Activated naive CD8-positive, alpha-beta T cell treated with anti-CD3 and anti-CD28 coated beads for 36 hours (primary cell): ENCODE data around the gene CALHM6. TPM values are rescaled to one million over a fixed set of nuclear protein-coding genes. Genes with fewer than 3 reads are reported as not detected.

Experiments used
- DNase-seq: peaks from one replicate; pipeline ENCODE4 v3.0.0; 2021
- H3K27ac Mint-ChIP-seq: one replicate; pipeline ENCODE4 v1.8.0; 2022; ENCODE audit warnings: mild to moderate bottlenecking, moderate library complexity, mixed read lengths
- H3K27me3 Mint-ChIP-seq: one replicate; pipeline ENCODE4 v1.8.0; 2022; ENCODE audit warnings: mild to moderate bottlenecking, mixed read lengths
- H3K36me3 Mint-ChIP-seq: one replicate; pipeline ENCODE4 v1.8.0; 2021; ENCODE audit warnings: mild to moderate bottlenecking, mixed read lengths
- H3K4me1 Mint-ChIP-seq: one replicate; pipeline ENCODE4 v1.8.0; 2021; ENCODE audit warnings: mixed read lengths
- H3K4me3 Mint-ChIP-seq: one replicate; pipeline ENCODE4 v1.8.0; 2022; ENCODE audit warnings: mild to moderate bottlenecking, moderate library complexity, mixed read lengths
- H3K9me3 Mint-ChIP-seq: one replicate; pipeline ENCODE4 v1.8.0; 2022; ENCODE audit warnings: mixed read lengths
- total RNA-seq, 2 experiments: library from RNA; stranded (reverse); gene quantifications; one replicate each; pipeline ENCODE4 v1.2.3, GENCODE V29; 2021

Gene CALHM6
- total RNA-seq, 2 experiments from 2014 or later = 5.6 to 7.4 TPM

DNA sequence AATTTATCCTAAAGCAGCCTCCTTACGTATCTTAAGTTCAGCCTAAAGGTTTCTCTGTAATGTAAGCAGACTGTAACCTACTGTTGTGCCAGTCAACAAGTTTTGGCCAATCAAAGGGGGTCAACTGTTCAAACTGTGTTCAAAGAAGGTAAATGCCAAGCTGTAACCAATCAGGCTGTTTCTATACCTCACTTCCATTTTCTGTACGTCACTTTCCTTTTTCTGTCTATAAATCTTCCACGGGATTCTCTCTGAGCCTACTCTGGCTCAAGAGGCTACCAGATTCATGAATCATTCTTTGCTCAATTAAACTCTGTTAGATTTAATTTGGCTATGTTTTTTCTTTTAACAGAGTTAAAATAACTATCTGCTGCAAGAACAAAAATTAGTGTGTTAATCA is 5.1 kb upstream of the CALHM6 start:
- Mint-ChIP-seq H3K4me3 (no peak overlapping the region), H3K9me3 (no peaks in the 10 kb centered on the region), H3K27ac (no peak overlapping the region), H3K36me3 (no peaks in the 10 kb centered on the region), H3K27me3 (peaks cover 10% of the 10 kb centered on the region), H3K4me1 (peaks cover 10% of the 10 kb centered on the region)
- DNase-seq = no peak

DNA sequence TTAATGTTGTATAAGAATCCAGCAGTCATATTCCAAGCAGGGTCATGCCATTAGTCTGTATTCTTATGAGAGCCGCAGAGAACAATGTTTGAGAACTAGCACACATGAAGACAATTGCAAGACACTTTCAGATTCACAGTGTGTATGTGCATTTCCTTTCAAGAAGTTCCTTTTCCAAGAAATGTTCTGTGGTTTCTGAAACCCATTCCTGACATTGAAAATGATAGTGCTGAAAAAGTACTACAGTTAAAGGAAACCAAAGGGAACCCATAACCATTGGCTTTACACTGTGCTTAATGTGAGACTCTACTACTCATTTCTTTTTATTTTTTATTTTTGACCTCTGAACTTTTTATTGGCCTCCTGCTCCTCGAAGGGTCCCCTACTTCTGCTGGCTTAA is 4.2 kb upstream of the CALHM6 start:
- Mint-ChIP-seq H3K27me3 (peaks cover 16% of the 10 kb centered on the region), H3K4me1 (peaks cover 12% of the 10 kb centered on the region), H3K27ac (no peak overlapping the region), H3K36me3 (no peaks in the 10 kb centered on the region), H3K4me3 (no peak overlapping the region), H3K9me3 (no peaks in the 10 kb centered on the region)
- no peak for DNase-seq

DNA sequence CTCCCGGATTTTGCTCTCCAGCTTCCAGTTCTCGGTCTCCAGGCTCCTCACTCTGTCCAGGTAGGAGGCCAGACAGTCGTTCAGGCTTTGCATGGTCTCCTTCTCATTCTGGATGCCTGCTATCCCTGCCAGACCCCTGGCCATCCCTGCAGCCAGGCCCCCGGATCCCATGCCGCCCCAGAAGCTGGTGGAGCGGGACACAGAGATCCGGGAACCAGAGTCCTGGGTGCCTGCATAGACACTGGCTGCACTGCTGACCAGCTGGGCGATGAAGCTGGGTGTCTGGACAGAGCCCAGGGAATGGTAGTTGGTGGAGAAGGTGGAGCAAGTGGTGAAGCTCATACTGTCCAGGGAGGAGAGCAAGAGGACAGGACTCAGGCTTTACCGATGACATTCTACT is 2.9 kb upstream of the CALHM6 start:
- Mint-ChIP-seq H3K4me1 (peaks cover 12% of the 10 kb centered on the region), H3K36me3 (no peaks in the 10 kb centered on the region), H3K4me3 (no peak overlapping the region), H3K27ac (no peak overlapping the region), H3K9me3 (no peaks in the 10 kb centered on the region), H3K27me3 (peaks cover 27% of the 10 kb centered on the region)
- DNase-seq = no peak

DNA sequence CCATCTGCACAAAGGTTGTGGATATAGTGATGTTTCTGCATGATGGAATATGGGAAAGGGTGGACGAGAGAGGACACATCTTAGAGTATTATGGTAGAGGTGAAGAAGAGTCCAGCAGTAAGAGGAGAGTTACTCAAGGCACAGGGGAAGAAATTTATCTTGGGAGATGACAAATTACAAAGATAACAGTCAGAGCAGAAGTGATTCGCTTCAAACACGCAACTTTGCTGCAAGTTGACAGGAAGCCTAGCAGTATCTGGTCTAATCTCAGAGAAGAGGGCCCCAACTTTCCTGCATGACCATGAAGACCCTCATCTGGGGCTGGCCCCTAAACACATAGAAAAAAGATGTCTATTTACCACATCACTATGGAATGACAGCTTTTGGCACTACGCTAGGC is 1.2 kb upstream of the CALHM6 start:
- DNase-seq = no peak
- Mint-ChIP-seq H3K9me3 (no peaks in the 10 kb centered on the region), H3K4me1 (peaks cover 17% of the 10 kb centered on the region), H3K27me3 (peaks cover 39% of the 10 kb centered on the region), H3K36me3 (no peaks in the 10 kb centered on the region), H3K4me3 (no peak overlapping the region), H3K27ac (no peak overlapping the region)

DNA sequence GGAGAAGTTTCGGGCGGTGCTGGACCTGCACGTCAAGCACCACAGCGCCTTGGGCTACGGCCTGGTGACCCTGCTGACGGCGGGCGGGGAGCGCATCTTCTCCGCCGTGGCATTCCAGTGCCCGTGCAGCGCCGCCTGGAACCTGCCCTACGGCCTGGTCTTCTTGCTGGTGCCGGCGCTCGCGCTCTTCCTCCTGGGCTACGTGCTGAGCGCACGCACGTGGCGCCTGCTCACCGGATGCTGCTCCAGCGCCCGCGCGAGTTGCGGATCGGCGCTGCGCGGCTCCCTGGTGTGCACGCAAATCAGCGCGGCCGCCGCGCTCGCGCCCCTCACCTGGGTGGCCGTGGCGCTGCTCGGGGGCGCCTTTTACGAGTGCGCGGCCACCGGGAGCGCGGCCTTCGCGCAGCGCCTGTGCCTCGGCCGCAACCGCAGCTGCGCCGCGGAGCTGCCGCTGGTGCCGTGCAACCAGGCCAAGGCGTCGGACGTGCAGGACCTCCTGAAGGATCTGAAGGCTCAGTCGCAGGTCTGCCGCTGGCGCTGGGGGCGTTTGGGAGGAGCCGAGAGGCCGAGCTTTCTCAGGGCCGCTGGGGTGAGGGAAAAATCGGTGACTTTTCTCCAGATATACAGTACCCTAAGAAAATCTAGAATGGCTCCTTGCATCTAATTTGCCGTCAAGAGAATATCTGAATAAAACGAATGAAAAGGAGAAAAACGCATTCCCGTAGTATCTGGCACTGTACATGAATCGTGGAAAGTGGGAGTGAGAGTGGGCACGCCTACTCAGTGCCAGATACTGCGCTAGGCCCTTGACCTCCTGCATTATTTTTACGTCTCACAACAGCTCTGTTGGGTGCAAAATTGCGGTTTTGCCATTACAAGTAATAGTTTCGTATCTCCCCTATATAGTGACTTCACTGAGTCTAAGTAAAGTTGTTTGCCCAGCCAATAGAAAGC is 1.0 kb downstream of the CALHM6 start:
- DNase-seq = peak; percentile 69
- no peaks in the 10 kb centered on the region for H3K36me3 Mint-ChIP-seq
- peaks cover 43% of the 10 kb centered on the region for H3K27me3 Mint-ChIP-seq
- no peaks in the 10 kb centered on the region for H3K9me3 Mint-ChIP-seq
- peak overlapping the region; percentile 71 for H3K27ac Mint-ChIP-seq
- peak overlapping the region; percentile 62 for H3K4me3 Mint-ChIP-seq
- H3K4me1 Mint-ChIP-seq = peaks cover 16% of the 10 kb centered on the region

DNA sequence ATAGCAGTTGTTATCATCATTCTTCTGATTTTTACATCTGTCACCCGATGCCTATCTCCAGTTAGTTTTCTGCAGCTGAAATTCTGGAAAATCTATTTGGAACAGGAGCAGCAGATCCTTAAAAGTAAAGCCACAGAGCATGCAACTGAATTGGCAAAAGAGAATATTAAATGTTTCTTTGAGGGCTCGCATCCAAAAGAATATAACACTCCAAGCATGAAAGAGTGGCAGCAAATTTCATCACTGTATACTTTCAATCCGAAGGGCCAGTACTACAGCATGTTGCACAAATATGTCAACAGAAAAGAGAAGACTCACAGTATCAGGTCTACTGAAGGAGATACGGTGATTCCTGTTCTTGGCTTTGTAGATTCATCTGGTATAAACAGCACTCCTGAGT is 2.1 kb downstream of the CALHM6 start:
- H3K27me3 Mint-ChIP-seq = peaks cover 45% of the 10 kb centered on the region
- no peak for DNase-seq
- no peak overlapping the region for H3K4me3 Mint-ChIP-seq
- peaks cover 16% of the 10 kb centered on the region for H3K4me1 Mint-ChIP-seq
- no peak overlapping the region for H3K27ac Mint-ChIP-seq
- no peaks in the 10 kb centered on the region for H3K9me3 Mint-ChIP-seq
- no peaks in the 10 kb centered on the region for H3K36me3 Mint-ChIP-seq

DNA sequence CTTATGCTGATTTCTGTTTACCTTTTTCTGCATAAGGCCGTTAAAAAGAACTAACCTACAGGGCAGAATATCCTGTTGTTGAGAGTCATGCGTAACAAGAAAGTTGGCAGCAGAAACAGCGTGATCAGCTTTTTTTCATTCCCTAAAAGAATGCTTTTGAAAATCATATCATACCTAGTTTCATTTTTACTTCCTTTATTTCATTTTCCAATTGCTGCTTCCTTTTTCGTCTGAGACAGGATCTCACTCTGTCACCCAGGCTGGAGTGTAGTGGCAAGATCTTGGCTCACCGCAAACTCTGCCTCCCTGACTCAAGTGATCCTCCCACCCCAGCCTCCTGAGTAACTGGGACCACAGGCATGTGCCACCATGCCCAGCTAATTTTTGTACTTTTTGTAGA is 4.1 kb downstream of the CALHM6 start:
- H3K27ac Mint-ChIP-seq = no peak overlapping the region
- peaks cover 45% of the 10 kb centered on the region for H3K27me3 Mint-ChIP-seq
- H3K4me3 Mint-ChIP-seq = no peak overlapping the region
- peaks cover 16% of the 10 kb centered on the region for H3K4me1 Mint-ChIP-seq
- no peaks in the 10 kb centered on the region for H3K36me3 Mint-ChIP-seq
- no peak for DNase-seq
- H3K9me3 Mint-ChIP-seq = no peaks in the 10 kb centered on the region

DNA sequence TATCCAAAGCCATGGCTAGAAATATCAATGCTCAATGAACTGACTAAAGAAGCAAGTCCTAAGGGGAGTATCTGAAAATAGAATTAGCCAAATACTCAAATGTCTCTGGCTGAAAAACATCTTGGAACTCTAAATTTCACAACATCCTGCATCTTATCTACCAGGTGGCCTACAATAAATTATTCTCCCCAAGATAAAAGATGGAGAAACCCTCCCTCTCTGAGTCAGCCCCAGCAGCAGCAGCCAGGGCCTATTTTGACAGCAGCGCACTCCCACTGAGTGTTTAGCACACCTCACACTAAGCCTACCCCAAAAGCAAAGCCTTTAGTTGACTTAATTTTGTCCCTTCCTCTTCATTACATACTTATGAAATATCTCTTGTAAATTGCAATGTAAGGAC is 5.9 kb downstream of the CALHM6 start:
- peaks cover 7% of the 10 kb centered on the region for H3K4me1 Mint-ChIP-seq
- H3K36me3 Mint-ChIP-seq = no peaks in the 10 kb centered on the region
- H3K27me3 Mint-ChIP-seq = peaks cover 28% of the 10 kb centered on the region
- no peaks in the 10 kb centered on the region for H3K9me3 Mint-ChIP-seq
- H3K4me3 Mint-ChIP-seq = no peak overlapping the region
- DNase-seq = no peak
- no peak overlapping the region for H3K27ac Mint-ChIP-seq

DNA sequence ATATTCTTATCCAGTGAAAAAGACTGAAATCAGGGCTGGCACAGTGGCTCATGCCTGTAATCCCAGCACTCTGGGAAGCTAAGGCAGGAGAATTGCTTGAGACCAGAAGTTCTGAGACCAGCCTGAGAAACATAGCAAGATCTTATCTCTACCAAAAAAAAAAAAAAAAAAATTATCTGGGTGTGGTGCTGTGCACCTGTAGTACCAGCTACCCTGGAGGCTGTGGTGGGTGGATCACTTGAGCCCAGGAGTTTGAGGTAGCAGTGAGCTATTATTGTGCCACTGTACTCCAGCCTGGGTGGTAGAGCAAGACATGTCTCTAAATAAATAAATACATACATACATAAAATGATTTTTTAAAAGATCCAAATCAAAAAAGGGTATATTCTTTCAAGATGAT is 6.3 kb downstream of the CALHM6 start:
- DNase-seq = no peak
- no peaks in the 10 kb centered on the region for H3K9me3 Mint-ChIP-seq
- no peak overlapping the region for H3K4me3 Mint-ChIP-seq
- no peak overlapping the region for H3K27ac Mint-ChIP-seq
- no peaks in the 10 kb centered on the region for H3K36me3 Mint-ChIP-seq
- H3K27me3 Mint-ChIP-seq = peaks cover 26% of the 10 kb centered on the region
- peaks cover 7% of the 10 kb centered on the region for H3K4me1 Mint-ChIP-seq

DNA sequence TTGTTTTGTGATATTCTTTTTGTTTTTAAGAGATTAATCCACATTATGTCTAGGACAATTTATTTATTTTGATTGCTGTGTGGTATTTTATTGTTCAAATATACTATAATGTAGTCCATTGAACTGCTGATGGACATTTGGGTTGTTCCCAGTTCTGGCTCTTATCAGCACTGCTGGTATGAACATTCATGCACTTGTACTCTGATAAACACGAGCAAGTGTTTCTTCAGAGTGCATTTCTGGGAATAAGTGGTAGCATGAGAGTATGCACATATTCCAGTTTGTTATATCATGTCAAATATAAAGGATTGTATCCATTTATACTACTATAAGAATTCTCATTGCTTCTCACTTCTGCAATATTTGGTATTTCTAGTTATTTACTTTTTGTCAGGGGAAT is 7.1 kb downstream of the CALHM6 start:
- Mint-ChIP-seq H3K4me3 (no peak overlapping the region), H3K36me3 (no peaks in the 10 kb centered on the region), H3K9me3 (no peaks in the 10 kb centered on the region), H3K27ac (no peak overlapping the region), H3K4me1 (peaks cover 7% of the 10 kb centered on the region), H3K27me3 (peaks cover 18% of the 10 kb centered on the region)
- no peak for DNase-seq

DNA sequence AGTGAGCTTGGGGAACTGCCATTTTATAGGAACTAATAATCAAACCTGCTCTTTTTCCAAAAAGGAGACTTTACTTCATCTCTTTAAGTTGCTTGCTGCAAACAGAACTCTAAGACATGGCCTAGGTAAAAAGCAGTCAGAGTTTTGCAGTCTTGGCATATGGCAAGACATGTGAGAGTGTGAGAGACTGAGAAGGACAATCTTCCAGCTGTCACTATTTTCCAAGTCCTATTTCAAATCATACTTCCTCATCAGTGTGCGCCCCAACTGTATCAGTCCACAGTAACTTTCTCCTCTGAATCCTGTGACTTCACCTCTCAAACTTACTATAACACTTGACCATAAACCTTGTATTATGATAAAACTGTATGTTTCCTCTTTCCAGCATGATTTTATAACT is 10.4 kb downstream of the CALHM6 start:
- no peaks in the 10 kb centered on the region for H3K9me3 Mint-ChIP-seq
- no peaks in the 10 kb centered on the region for H3K36me3 Mint-ChIP-seq
- peaks cover 18% of the 10 kb centered on the region for H3K4me1 Mint-ChIP-seq
- H3K4me3 Mint-ChIP-seq = no peak overlapping the region
- DNase-seq = no peak
- H3K27ac Mint-ChIP-seq = no peak overlapping the region
- H3K27me3 Mint-ChIP-seq = peaks cover 2% of the 10 kb centered on the region

DNA sequence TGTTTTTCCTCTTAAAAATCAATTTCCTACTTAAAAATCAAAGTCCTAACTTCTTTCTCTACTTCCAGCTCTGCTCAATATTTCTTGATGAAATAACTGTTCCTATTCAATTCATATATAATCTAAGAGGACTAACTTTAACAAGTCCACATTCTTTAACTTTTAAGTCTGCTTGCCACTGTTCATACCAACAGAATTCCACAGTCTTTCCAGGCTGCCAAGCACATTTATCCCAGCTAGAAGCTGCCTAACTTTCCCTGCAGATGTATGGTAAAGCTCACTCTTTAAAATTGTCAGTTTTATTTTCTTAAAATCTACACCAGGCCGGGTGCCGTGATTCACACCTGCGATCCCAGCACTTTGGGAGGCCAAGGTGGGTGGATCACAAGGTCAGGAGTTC is 11.5 kb downstream of the CALHM6 start:
- DNase-seq = no peak
- H3K27me3 Mint-ChIP-seq = peaks cover 2% of the 10 kb centered on the region
- no peaks in the 10 kb centered on the region for H3K36me3 Mint-ChIP-seq
- peaks cover 18% of the 10 kb centered on the region for H3K4me1 Mint-ChIP-seq
- no peak overlapping the region for H3K4me3 Mint-ChIP-seq
- no peak overlapping the region for H3K27ac Mint-ChIP-seq
- no peaks in the 10 kb centered on the region for H3K9me3 Mint-ChIP-seq

DNA sequence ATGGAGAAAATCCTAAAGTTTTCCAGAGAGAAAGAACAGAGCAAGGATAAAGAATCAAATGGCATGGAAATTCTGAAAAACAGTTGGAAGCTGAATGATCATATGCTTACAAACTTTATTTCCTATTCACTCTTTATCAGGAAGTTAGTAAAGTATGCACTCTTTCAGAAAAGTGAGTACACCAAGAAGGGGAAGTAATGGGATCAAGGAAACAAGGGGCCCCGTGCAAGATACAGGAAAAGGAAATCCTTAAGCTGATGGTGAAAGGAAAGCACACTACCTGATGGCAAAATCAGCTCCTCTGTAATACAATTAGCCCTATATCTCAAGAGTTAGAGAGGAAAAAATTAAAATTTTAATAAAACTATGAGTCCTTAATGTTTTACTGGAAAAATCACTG is 14.0 kb downstream of the CALHM6 start:
- no peak for DNase-seq
- Mint-ChIP-seq H3K9me3 (peaks cover 3% of the 10 kb centered on the region), H3K36me3 (no peaks in the 10 kb centered on the region), H3K4me3 (no peak overlapping the region), H3K27me3 (no peaks in the 10 kb centered on the region), H3K27ac (no peak overlapping the region), H3K4me1 (peaks cover 18% of the 10 kb centered on the region)

DNA sequence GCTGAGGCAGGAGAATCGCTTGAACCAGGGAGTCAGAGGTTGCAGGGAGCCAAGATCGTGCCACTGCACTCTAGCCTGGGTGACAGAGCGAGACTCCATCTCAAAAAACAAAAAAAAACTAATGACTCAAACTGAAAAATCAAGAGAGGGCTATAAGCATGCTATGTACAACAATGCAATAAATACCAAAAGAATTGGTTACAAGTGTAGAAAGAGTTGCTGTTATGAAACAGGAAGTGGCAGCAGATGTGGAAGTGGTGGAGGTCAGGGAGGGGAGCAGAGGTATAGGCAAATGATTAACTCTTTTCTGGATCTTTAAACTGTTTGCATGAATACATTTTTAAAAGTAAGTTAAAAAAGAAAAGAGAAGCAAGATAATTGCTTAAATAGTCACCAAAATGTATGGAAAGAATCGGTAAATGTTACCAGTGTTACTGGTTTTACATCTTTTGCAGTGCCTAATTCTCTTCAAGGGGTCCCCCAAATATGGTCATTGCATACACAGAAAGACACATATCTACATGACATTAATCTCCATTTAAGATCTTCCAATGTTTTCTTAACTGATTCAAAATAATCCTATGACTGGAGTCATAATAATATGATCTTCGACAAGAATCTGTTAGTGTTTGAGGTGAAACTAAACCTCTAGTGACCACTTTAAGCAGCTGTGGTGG is 15.0 kb downstream of the CALHM6 start:
- Mint-ChIP-seq H3K4me3 (no peak overlapping the region), H3K4me1 (peaks cover 18% of the 10 kb centered on the region), H3K27ac (no peak overlapping the region), H3K9me3 (peaks cover 3% of the 10 kb centered on the region), H3K36me3 (no peaks in the 10 kb centered on the region), H3K27me3 (no peaks in the 10 kb centered on the region)
- peak; percentile 14 for DNase-seq

DNA sequence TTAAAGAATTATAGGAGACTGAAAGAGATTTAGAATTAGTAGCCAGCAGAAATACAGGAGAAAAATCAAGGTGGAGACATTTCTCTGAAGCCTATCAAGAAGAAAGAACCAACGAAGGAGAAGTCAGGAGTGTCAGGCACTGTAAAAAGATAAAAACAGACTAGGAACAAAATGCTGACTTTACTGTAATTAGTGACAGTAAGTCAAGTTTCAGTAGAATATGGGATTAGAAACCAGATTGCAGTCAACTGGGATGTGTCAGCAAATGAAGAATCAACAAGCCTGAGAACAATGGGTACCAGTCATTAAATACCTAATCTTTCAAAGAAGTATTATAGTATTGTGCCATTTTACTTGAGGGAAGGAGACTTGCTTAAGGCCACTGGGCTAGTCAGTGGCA is 21.6 kb downstream of the CALHM6 start:
- Mint-ChIP-seq H3K9me3 (peaks cover 3% of the 10 kb centered on the region), H3K4me1 (no peaks in the 10 kb centered on the region), H3K4me3 (no peak overlapping the region), H3K27ac (no peak overlapping the region), H3K27me3 (peaks cover 5% of the 10 kb centered on the region), H3K36me3 (no peaks in the 10 kb centered on the region)
- DNase-seq = no peak

DNA sequence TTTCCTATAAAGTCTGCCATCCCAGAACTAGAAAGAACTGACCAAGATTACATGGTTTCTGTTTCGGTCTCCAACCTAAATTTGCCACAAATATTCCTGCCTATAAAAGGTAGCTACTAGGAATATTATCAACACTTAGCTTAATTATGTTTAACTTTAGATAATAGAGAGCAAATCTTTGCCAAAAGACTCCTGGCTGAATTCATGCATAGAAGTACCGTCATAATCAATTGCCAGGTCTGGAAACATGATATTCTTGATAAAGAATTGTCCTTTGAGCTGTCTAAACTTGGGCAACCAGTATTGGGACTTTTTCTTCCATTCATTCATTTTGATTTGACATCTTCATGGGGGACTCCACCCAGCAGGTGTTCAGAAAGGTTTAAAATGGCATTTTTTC is 22.4 kb downstream of the CALHM6 start:
- peaks cover 5% of the 10 kb centered on the region for H3K27me3 Mint-ChIP-seq
- no peak overlapping the region for H3K27ac Mint-ChIP-seq
- H3K4me3 Mint-ChIP-seq = no peak overlapping the region
- peaks cover 1% of the 10 kb centered on the region for H3K9me3 Mint-ChIP-seq
- no peaks in the 10 kb centered on the region for H3K36me3 Mint-ChIP-seq
- no peak for DNase-seq
- H3K4me1 Mint-ChIP-seq = no peaks in the 10 kb centered on the region
